ENCODE measurements around the gene SLC35A2.
A peak's percentile ranks its signal among the peaks of the same experiment; 100 is the strongest.

The SLC35A2 gene

DNA sequence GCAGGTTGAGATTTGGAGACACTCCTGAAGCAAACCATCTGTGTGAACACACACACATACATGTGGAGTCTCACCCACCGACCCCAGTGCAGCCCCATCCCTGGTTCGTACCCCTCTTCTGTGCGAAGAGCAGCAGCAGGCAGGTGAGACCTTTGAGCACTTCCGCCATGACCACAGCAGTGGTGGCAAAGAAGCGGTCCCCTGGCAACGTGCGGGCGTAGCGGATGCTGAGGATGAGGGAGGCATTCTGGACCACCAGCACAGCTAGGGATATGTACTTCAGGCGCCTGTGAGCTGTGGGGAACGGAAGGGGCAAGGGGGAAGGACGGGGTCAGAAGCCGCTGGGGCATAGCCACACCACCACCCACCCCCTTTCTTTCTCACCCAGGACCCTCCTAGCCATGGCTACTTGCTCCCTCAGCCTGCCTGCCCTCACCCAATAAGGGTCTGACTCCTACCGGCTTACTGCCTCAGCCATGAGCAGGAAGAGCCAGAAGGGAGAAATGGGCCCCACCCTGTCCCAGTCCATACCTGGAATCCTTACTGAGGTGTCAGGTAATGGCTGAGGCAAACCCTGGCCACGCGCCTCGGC is 1.6 kb downstream of the SLC35A2 start:
- Histone ChIP-seq H4K91ac (ENCODE audit: low read depth, low read length, poor library complexity) (no peak overlapping the region), H3K9ac (ENCODE audit: low read depth, low read length, poor library complexity) (no peak overlapping the region), H3K23ac (ENCODE audit: low read depth, low read length, poor library complexity) (peak overlapping the region; percentile 55), H3K9me3 (replicated peaks in 1 of 2; ENCODE audit: control insufficient read depth in 2 of 2, insufficient read depth in 1 of 2, low read depth in 1 of 2, low read length in 2 of 2) (no peaks in the 10 kb centered on the region), H3K79me1 (ENCODE audit: low read depth, low read length) (no peaks in the 10 kb centered on the region), H3K4me1 (ENCODE audit: control insufficient read depth in 2 of 2, insufficient read depth in 1 of 2, low read depth in 1 of 2, low read length in 2 of 2) (no peaks in the 10 kb centered on the region), H2BK120ac (ENCODE audit: low read depth, low read length) (no peak overlapping the region), H3K27ac (replicated peaks; ENCODE audit: low read length) (no peak overlapping the region), H3K4ac (ENCODE audit: low read length) (no peak overlapping the region), H3K4me2 (ENCODE audit: insufficient read depth, low read length, poor library complexity, severe bottlenecking) (no peak overlapping the region), H3K14ac (ENCODE audit: low read length) (no peak overlapping the region), H3K36me3 (replicated peaks in 1 of 2; ENCODE audit: control insufficient read depth in 2 of 2, insufficient read depth in 2 of 2, low read length in 2 of 2) (peaks cover 0 to 35% of the 10 kb centered on the region in 2 donors), H2BK5ac (ENCODE audit: low read length) (no peak overlapping the region), H2BK15ac (ENCODE audit: low read length) (no peak overlapping the region), H2AK5ac (ENCODE audit: low read depth, low read length) (no peak overlapping the region), H2BK12ac (ENCODE audit: low read length) (no peak overlapping the region), H2AFZ (ENCODE audit: low read length) (no peak overlapping the region), H3K4me3 (ENCODE audit: low read length in 2 of 2) (peak overlapping the region in 1 of 2 donors; percentile 14), H4K8ac (ENCODE audit: low read depth, low read length) (no peak overlapping the region), H3K27me3 (ENCODE audit: control insufficient read depth in 3 of 3, insufficient read depth in 3 of 3, low read depth in 1 of 3, low read length in 3 of 3) (no peaks in the 10 kb centered on the region), H3K18ac (ENCODE audit: low read length) (no peak overlapping the region)
- DNase-seq (ENCODE audit: low spot score), result no peak
- whole genome bisulfite sequencing, 2 donors (ENCODE audit: extremely low coverage in 2 of 2, insufficient read length in 2 of 2, insufficient replicate concordance in 1 of 2), result no CpG with 5 or more reads among the region's 17 CpGs

DNA sequence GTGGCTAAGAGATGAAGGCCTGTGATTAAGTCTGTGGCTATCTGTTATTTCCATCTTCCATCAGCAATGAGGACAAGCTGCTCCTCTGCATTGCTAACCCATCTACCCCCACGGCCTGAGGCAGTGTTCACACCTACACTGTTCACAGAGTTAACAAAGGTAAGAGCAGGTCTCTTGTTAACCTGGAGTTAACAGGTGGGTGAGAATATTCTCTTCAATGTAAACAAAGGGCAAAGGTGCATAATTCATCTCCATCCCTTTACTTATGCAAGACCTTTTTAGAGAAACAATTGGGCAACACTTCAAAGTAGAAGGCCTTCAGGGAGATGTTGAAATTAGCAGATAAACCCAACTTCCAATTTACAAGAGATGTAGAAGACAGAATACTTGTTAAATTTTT is 2.8 kb downstream of the SLC35A2 start:
- Histone ChIP-seq H3K4ac (ENCODE audit: low read length) (no peak overlapping the region), H3K36me3 (replicated peaks in 1 of 2; ENCODE audit: control insufficient read depth in 2 of 2, insufficient read depth in 2 of 2, low read length in 2 of 2) (peaks cover 0 to 36% of the 10 kb centered on the region in 2 donors), H3K9ac (ENCODE audit: low read depth, low read length, poor library complexity) (no peak overlapping the region), H4K91ac (ENCODE audit: low read depth, low read length, poor library complexity) (no peak overlapping the region), H3K27ac (replicated peaks; ENCODE audit: low read length) (no peak overlapping the region), H3K23ac (ENCODE audit: low read depth, low read length, poor library complexity) (no peak overlapping the region), H2BK5ac (ENCODE audit: low read length) (no peak overlapping the region), H3K4me2 (ENCODE audit: insufficient read depth, low read length, poor library complexity, severe bottlenecking) (no peak overlapping the region), H3K27me3 (ENCODE audit: control insufficient read depth in 3 of 3, insufficient read depth in 3 of 3, low read depth in 1 of 3, low read length in 3 of 3) (no peaks in the 10 kb centered on the region), H2BK12ac (ENCODE audit: low read length) (no peak overlapping the region), H2AK5ac (ENCODE audit: low read depth, low read length) (no peak overlapping the region), H3K79me1 (ENCODE audit: low read depth, low read length) (no peaks in the 10 kb centered on the region), H2AFZ (ENCODE audit: low read length) (no peak overlapping the region), H2BK15ac (ENCODE audit: low read length) (no peak overlapping the region), H4K8ac (ENCODE audit: low read depth, low read length) (no peak overlapping the region), H3K4me1 (ENCODE audit: control insufficient read depth in 2 of 2, insufficient read depth in 1 of 2, low read depth in 1 of 2, low read length in 2 of 2) (no peaks in the 10 kb centered on the region), H3K9me3 (replicated peaks in 1 of 2; ENCODE audit: control insufficient read depth in 2 of 2, insufficient read depth in 1 of 2, low read depth in 1 of 2, low read length in 2 of 2) (no peaks in the 10 kb centered on the region), H2BK120ac (ENCODE audit: low read depth, low read length) (no peak overlapping the region), H3K18ac (ENCODE audit: low read length) (no peak overlapping the region), H3K4me3 (ENCODE audit: low read length in 2 of 2) (no peak overlapping the region), H3K14ac (ENCODE audit: low read length) (no peak overlapping the region)
- no peak for DNase-seq (ENCODE audit: low spot score)
- no CpG with 5 or more reads among the region's 1 CpG for WGBS, 2 donors (ENCODE audit: extremely low coverage in 2 of 2, insufficient read length in 2 of 2, insufficient replicate concordance in 1 of 2)

DNA sequence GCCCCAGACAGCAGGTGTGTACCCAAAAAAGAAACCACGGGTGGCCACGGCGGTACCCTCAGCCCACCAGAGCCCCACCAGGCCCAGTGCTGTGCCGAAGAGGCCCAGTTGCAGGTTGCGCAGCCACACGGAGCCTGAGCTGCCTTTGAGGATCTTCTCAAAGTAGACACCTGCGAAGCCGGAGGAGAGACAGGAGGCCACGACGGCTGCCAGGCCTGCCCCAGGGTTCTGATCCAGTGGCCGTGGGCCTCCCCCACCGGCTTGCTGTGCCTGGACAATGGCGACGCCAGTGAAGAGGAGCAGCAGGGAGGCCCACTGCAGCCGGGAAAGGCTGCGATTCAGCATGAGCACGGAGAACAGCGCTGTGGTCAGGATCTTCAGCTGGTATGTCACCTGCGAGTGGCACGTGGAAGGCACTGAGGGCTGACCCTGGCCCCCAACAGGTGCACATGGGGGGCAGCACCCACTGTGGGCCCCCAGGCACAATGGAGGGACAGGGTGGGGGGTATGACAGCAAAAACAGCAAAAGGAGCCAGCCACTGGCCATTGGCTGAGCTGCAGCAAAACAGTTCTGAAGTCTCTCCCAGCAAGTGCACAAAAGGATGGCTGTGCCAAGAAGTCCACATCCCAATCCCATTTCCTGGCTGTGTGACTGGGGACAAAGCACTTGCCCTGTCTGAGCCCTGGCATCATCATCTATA is 6.2 kb downstream of the SLC35A2 start:
- Histone ChIP-seq H2AK5ac (ENCODE audit: low read depth, low read length) (no peak overlapping the region), H2BK120ac (ENCODE audit: low read depth, low read length) (no peak overlapping the region), H3K9ac (ENCODE audit: low read depth, low read length, poor library complexity) (no peak overlapping the region), H2BK12ac (ENCODE audit: low read length) (no peak overlapping the region), H3K4me2 (ENCODE audit: insufficient read depth, low read length, poor library complexity, severe bottlenecking) (no peak overlapping the region), H2BK15ac (ENCODE audit: low read length) (no peak overlapping the region), H3K4me1 (ENCODE audit: control insufficient read depth in 2 of 2, insufficient read depth in 1 of 2, low read depth in 1 of 2, low read length in 2 of 2) (no peaks in the 10 kb centered on the region), H3K14ac (ENCODE audit: low read length) (no peak overlapping the region), H3K27ac (replicated peaks; ENCODE audit: low read length) (no peak overlapping the region), H3K36me3 (replicated peaks in 1 of 2; ENCODE audit: control insufficient read depth in 2 of 2, insufficient read depth in 2 of 2, low read length in 2 of 2) (peaks cover 8 to 64% of the 10 kb centered on the region in 2 donors), H4K91ac (ENCODE audit: low read depth, low read length, poor library complexity) (no peak overlapping the region), H4K8ac (ENCODE audit: low read depth, low read length) (no peak overlapping the region), H3K4ac (ENCODE audit: low read length) (no peak overlapping the region), H3K27me3 (ENCODE audit: control insufficient read depth in 3 of 3, insufficient read depth in 3 of 3, low read depth in 1 of 3, low read length in 3 of 3) (no peaks in the 10 kb centered on the region), H2AFZ (ENCODE audit: low read length) (no peak overlapping the region), H3K79me1 (ENCODE audit: low read depth, low read length) (peaks cover 1% of the 10 kb centered on the region), H3K18ac (ENCODE audit: low read length) (no peak overlapping the region), H3K23ac (ENCODE audit: low read depth, low read length, poor library complexity) (no peak overlapping the region), H3K4me3 (ENCODE audit: low read length in 2 of 2) (no peak overlapping the region), H2BK5ac (ENCODE audit: low read length) (no peak overlapping the region), H3K9me3 (replicated peaks in 1 of 2; ENCODE audit: control insufficient read depth in 2 of 2, insufficient read depth in 1 of 2, low read depth in 1 of 2, low read length in 2 of 2) (no peaks in the 10 kb centered on the region)
- WGBS, 2 donors (ENCODE audit: extremely low coverage in 2 of 2, insufficient read length in 2 of 2, insufficient replicate concordance in 1 of 2), result no CpG with 5 or more reads among the region's 20 CpGs
- DNase-seq (ENCODE audit: low spot score), result no peak

DNA sequence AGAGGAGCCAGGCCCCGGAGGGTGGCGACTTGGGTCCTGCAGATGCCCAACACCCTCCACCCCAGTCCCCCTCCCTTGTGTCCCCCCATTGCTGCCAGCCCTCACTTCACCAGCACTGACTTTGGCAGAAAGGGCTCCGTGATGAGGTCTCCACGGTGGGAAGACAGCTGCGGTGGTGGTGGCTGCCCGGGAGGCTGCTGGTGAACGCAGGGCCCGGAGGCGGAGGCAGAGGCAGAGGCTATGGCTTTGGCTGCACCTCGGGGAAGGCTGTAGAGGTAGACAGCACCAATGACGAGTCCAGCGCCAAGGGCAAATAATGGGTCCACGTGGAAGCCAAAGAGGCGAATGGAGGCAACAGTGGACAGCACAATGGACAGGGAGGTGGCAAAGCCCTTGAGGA is 6.8 kb downstream of the SLC35A2 start:
- WGBS, 2 donors (ENCODE audit: extremely low coverage in 2 of 2, insufficient read length in 2 of 2, insufficient replicate concordance in 1 of 2), result no CpG with 5 or more reads among the region's 14 CpGs
- Histone ChIP-seq H3K4ac (ENCODE audit: low read length) (no peak overlapping the region), H3K79me1 (ENCODE audit: low read depth, low read length) (peaks cover 1% of the 10 kb centered on the region), H4K91ac (ENCODE audit: low read depth, low read length, poor library complexity) (no peak overlapping the region), H3K27me3 (ENCODE audit: control insufficient read depth in 3 of 3, insufficient read depth in 3 of 3, low read depth in 1 of 3, low read length in 3 of 3) (no peaks in the 10 kb centered on the region), H3K14ac (ENCODE audit: low read length) (no peak overlapping the region), H3K27ac (replicated peaks; ENCODE audit: low read length) (no peak overlapping the region), H3K23ac (ENCODE audit: low read depth, low read length, poor library complexity) (no peak overlapping the region), H3K4me1 (ENCODE audit: control insufficient read depth in 2 of 2, insufficient read depth in 1 of 2, low read depth in 1 of 2, low read length in 2 of 2) (no peaks in the 10 kb centered on the region), H2BK5ac (ENCODE audit: low read length) (no peak overlapping the region), H3K4me2 (ENCODE audit: insufficient read depth, low read length, poor library complexity, severe bottlenecking) (no peak overlapping the region), H3K9ac (ENCODE audit: low read depth, low read length, poor library complexity) (no peak overlapping the region), H2BK120ac (ENCODE audit: low read depth, low read length) (no peak overlapping the region), H2BK15ac (ENCODE audit: low read length) (no peak overlapping the region), H3K9me3 (replicated peaks in 1 of 2; ENCODE audit: control insufficient read depth in 2 of 2, insufficient read depth in 1 of 2, low read depth in 1 of 2, low read length in 2 of 2) (no peaks in the 10 kb centered on the region), H2BK12ac (ENCODE audit: low read length) (no peak overlapping the region), H3K36me3 (replicated peaks in 1 of 2; ENCODE audit: control insufficient read depth in 2 of 2, insufficient read depth in 2 of 2, low read length in 2 of 2) (peaks cover 8 to 65% of the 10 kb centered on the region in 2 donors), H2AFZ (ENCODE audit: low read length) (no peak overlapping the region), H3K18ac (ENCODE audit: low read length) (no peak overlapping the region), H4K8ac (ENCODE audit: low read depth, low read length) (no peak overlapping the region), H2AK5ac (ENCODE audit: low read depth, low read length) (no peak overlapping the region), H3K4me3 (ENCODE audit: low read length in 2 of 2) (no peak overlapping the region)
- DNase-seq (ENCODE audit: low spot score), result no peak
